ENCODE results near the gene PTPRA.

PTPRA gene

DNA sequence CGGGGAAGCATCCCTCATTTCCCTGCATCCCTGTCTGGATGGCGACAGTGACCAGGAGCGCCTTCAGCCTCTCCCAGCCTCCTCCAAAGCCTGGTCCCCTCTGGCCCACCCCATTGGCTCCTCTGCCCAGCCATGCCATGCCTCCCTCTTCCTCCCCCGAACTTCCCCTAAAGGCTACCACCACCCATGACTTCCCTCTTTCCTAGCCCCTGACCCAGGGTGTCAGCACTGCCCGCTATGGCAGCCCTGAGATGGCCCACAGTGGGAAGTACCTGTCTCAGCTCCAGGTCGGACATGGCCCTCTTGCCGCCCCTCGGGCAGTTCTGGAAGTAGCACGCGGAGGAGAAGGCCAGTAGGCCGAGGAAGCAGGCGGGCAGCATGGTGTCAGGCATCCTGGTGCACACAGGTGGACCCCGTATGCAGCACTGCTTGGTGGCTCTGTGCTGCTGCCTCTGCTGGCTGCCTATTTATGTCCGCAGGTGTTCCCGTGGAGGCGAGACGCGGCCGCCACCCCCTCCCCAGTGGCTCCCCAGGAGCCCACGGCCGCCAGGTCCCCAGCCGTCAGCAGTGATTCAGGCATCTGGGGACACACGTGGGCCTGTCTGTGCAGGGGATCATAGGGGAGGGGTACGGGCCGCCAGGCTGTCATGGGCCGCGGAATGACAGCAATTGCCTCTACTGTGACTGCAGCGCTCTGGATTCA lies 211.2 kb downstream of the PTPRA start, which contains the start of gene AVP:
AVP (minus strand) TSS at position 442 of the 703 bp plus-strand sequence; CDS start at position 392, 50 bp downstream.
- Mint-ChIP-seq H3K36me3 (ENCODE audit: low read depth) (no peaks in the 10 kb centered on the region), H3K4me3 (peak within 1 kb of the TSS; percentile 56), H3K9me3 (no peaks in the 10 kb centered on the region), H3K4me1 (ENCODE audit: low read depth) (peaks cover 39% of the 10 kb centered on the region), H3K27me3 (peaks cover 71% of the 10 kb centered on the region), H3K27ac (no peak within 1 kb of the TSS)
- intact Hi-C loops (cut with micrococcal nuclease): no loop called here

DNA sequence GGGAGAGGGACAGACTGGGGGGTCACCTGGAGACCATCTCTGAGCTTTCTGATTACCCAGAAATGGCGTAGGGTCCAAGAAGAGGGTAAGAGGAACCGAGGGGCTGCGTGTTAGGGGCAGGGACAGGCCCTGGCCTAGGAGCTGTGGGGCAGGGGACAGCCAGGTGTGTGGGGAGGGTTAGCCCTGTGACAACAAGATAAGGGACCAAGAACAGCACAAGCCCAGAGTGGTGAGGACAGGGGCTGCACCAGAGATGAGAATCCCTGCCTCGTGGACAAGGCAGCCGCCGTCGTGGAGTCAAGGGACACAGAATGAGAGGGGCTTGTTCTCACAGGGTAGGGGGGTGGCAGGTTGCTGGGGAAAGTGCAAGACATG lies 211.7 kb downstream of the PTPRA start:
- H3K27me3 Mint-ChIP-seq: peaks cover 73% of the 10 kb centered on the region
- H3K27ac Mint-ChIP-seq: no peak overlapping the region
- intact Hi-C loops (cut with micrococcal nuclease): no loop called here
- H3K36me3 Mint-ChIP-seq (ENCODE audit: low read depth): no peaks in the 10 kb centered on the region
- no peaks in the 10 kb centered on the region for H3K9me3 Mint-ChIP-seq
- H3K4me1 Mint-ChIP-seq (ENCODE audit: low read depth): peaks cover 39% of the 10 kb centered on the region
- no peak overlapping the region for H3K4me3 Mint-ChIP-seq

DNA sequence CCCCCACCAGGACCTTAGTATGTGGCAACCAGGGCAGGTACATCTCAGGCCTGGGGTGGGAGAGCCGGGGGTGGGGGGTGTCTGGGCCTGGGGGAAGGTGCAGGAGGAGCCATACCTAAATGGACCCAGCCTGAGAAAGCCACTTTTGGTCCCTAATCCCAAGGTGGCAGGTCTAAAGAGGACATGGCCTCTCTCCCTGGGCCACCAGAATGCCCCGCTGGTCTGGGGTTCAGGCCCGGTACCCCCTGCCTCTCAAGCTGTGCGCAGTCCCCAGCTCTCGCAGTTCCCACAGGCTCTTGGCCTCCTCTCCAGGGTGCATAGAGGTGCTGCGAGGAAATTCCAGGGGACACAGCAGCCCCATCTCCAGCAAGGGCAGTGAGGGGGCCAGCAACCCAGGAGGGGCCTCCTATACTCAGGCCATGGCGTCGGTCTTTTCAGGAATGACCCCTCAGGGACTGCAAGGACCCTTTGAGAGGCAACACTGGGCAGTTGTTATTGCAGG lies 212.3 kb downstream of the PTPRA start:
- Mint-ChIP-seq H3K27me3 (peaks cover 73% of the 10 kb centered on the region), H3K4me1 (ENCODE audit: low read depth) (peaks cover 35% of the 10 kb centered on the region), H3K27ac (no peak overlapping the region)

DNA sequence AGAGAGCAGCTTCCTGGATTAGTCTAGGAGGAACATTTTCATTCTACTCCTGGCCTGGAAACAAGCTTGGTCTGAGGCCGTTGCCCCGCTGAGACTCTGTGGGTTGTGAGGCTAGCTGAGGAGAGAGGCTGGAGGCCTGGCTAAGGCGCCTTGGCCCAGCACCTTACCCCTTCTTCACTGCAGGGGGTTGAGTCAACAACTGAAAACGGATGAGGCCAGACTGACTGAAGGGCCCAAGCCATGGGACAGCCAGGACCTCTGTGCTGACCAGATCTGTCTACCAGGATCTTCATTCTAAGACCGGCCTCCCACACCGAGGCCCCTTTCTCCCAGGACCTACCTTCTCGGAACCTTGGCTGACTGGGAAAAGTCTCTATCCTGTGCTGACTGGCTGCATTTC lies 214.8 kb downstream of the PTPRA start:
- Mint-ChIP-seq H3K9me3 (no peaks in the 10 kb centered on the region), H3K4me3 (no peak overlapping the region), H3K4me1 (ENCODE audit: low read depth) (peaks cover 21% of the 10 kb centered on the region), H3K27ac (no peak overlapping the region), H3K27me3 (peaks cover 71% of the 10 kb centered on the region), H3K36me3 (ENCODE audit: low read depth) (no peaks in the 10 kb centered on the region)
- intact Hi-C loops (cut with micrococcal nuclease): no loop called here

More for the DNA sequence above, 212.3 kb downstream of the PTPRA start:
- Mint-ChIP-seq H3K36me3 (ENCODE audit: low read depth) (no peaks in the 10 kb centered on the region), H3K4me3 (no peak overlapping the region), H3K9me3 (no peaks in the 10 kb centered on the region)
- intact Hi-C loops (cut with micrococcal nuclease): no loop called here
